GM12878 (cell line): ENCODE data around the gene RNF168. TPM values are rescaled to one million over a fixed set of nuclear protein-coding genes. Genes with fewer than 3 reads are reported as not detected.

ENCODE experiments used
- CBX3 ChIP-seq: fragments of 200-600 bp; sonication (generic); IDR thresholded peaks from 2 replicates; pipeline ENCODE4 v1.6.1; 2016; ENCODE audit warnings: low read depth, borderline replicate concordance
- CHD2 ChIP-seq: IDR thresholded peaks from 2 replicates; pipeline ENCODE4 v1.6.1; 2011; ENCODE audit warnings: low read depth, low read length, improper control_type of control experiment, borderline replicate concordance
- FOS ChIP-seq: IDR thresholded peaks from 3 replicates; pipeline ENCODE4 v1.6.1; 2011; ENCODE audit warnings: borderline replicate concordance; ENCODE audit not compliant: insufficient read length; ENCODE audit errors: extremely low read depth
- IKZF2 ChIP-seq, 2 experiments: fragments of 450-650 bp; IDR thresholded peaks; 2 replicates each; pipeline ENCODE4 v1.6.1; 2017; ENCODE audit warnings: mild to moderate bottlenecking in 2 of 2, moderate library complexity in 2 of 2
- MEF2A ChIP-seq: IDR thresholded peaks from 2 replicates; pipeline ENCODE4 v1.6.1; 2011; ENCODE audit warnings: low read depth, mild to moderate bottlenecking, low read length, moderate library complexity; ENCODE audit not compliant: insufficient read depth
- MEF2B ChIP-seq: fragments of 450-650 bp; IDR thresholded peaks from 2 replicates; pipeline ENCODE4 v1.6.1; 2018; ENCODE audit warnings: mild to moderate bottlenecking, moderate library complexity; ENCODE audit not compliant: partially characterized antibody, poor library complexity, severe bottlenecking
- SRF ChIP-seq, 2 experiments: IDR thresholded peaks; 2 replicates each; pipeline ENCODE4 v1.6.1; 2011; ENCODE audit warnings: low read depth in 2 of 2, low read length in 2 of 2, mild to moderate bottlenecking in 1 of 2, moderate library complexity in 1 of 2
- TBL1XR1 ChIP-seq: IDR thresholded peaks from 2 replicates; pipeline ENCODE4 v1.6.1; 2012; ENCODE audit warnings: low read depth, low read length, improper control_type of control experiment
- ZNF24 ChIP-seq: fragments of 450-650 bp; IDR thresholded peaks from 2 replicates; pipeline ENCODE4 v1.6.1; 2017; ENCODE audit warnings: antibody characterized with exemption, mild to moderate bottlenecking
- polyA plus RNA-seq, 11 experiments: library from polyadenylated mRNA; depleted of rRNA in 4 of 11; unstranded in 6 of 11; stranded (reverse) in 5 of 11; fragments of >200 nt; fragmentation: Nextera tagmentation in 4 of 11; fragmentation: Illumina TruSeq in 1 of 11; extraction: Ambion mirVana in 4 of 11; extraction: Trizol in 1 of 11; gene quantifications; 1 replicate in 1 of 11; 2 replicates in 10 of 11; pipeline versions ENCODE4 v1.2.1 to v1.2.3, GENCODE V29; 2011 to 2016; ENCODE audit warnings: inconsistent platforms in 2 of 11, missing spikeins in 2 of 11, low read depth in 1 of 11
- total RNA-seq, 4 experiments: library from RNA; depleted of rRNA in 3 of 4; stranded (reverse); fragments of >200 nt in 3 of 4; fragmentation: Illumina TruSeq in 1 of 4; extraction: Trizol in 1 of 4; gene quantifications; 2 replicates each; pipeline versions ENCODE4 v1.2.1 to v1.2.3, GENCODE V29; 2013 to 2021
- TF ChIP-seq, protein P1 (sequence below): IDR thresholded peaks from 2 replicates; pipeline ENCODE4 v1.6.1; 2012; ENCODE audit warnings: improper control_type of control experiment, low read depth, low read length; ENCODE audit not compliant: insufficient replicate concordance
- TF ChIP-seq, protein P2 (sequence below): fragments of 450-650 bp; IDR thresholded peaks from 2 replicates; pipeline ENCODE4 v1.6.1; 2016; ENCODE audit warnings: mild to moderate bottlenecking
- TF ChIP-seq, protein P3 (sequence below): fragments of 450-650 bp; IDR thresholded peaks from 2 replicates; pipeline ENCODE4 v1.6.1; 2017; ENCODE audit warnings: mild to moderate bottlenecking
- TF ChIP-seq, protein P4 (sequence below): IDR thresholded peaks from 2 replicates; pipeline ENCODE4 v1.6.1; 2012; ENCODE audit warnings: low read depth, low read length, improper control_type of control experiment
- TF ChIP-seq, protein P5 (sequence below): IDR thresholded peaks from 2 replicates; pipeline ENCODE4 v1.6.1; 2012; ENCODE audit warnings: low read depth, low read length, improper control_type of control experiment

Gene RNF168
- total and polyA plus RNA-seq, 10 of the 15 experiments (the other 5 are each of a cell fraction or from before 2014, with no cell fraction given) = 12.7 to 47.5 (median 24.8) TPM

DNA sequence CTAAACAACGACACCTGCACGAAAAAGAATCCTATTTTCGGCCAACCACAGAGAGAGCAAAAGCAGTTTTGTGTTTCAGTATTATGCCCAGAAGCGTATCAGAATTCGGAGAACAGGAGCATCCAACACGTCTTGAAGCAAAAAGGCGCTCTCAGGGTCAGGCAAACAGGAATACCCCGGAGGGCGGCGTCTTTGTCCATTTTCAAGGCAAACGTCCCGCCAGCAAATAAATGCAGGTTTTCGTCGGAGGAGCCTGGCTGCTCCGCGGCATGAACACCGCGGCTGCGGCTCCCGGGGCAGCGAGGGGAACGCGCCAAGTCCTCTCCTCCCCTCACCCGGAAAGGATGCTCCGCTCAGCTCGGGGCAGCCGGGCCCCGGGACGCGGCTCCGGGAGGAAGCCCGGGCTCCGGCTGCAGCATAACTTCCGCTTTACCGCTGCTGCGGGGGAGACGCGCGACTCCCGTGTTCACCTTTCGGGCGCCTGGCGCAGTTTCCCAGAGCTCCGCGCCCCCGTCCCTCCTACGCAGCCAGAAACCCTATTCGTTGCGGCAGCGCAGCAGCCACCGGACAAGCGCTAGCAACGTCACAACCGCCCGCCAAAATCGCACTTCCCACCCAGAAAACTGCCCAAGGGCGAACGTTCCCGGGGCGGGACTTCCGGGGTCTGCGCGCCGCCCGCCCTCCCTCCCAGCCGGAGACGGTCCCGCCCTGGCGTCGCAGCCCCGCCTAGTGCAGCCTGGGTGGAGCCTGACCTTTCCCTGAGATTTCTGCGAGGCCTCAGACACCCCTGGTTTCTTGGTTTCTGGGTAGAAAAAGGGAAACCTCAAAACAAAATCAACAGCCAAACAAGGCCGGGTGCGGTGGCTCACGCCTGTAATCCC lies at the start of gene RNF168 (continued):
- TF ChIP-seq, protein P1, sequence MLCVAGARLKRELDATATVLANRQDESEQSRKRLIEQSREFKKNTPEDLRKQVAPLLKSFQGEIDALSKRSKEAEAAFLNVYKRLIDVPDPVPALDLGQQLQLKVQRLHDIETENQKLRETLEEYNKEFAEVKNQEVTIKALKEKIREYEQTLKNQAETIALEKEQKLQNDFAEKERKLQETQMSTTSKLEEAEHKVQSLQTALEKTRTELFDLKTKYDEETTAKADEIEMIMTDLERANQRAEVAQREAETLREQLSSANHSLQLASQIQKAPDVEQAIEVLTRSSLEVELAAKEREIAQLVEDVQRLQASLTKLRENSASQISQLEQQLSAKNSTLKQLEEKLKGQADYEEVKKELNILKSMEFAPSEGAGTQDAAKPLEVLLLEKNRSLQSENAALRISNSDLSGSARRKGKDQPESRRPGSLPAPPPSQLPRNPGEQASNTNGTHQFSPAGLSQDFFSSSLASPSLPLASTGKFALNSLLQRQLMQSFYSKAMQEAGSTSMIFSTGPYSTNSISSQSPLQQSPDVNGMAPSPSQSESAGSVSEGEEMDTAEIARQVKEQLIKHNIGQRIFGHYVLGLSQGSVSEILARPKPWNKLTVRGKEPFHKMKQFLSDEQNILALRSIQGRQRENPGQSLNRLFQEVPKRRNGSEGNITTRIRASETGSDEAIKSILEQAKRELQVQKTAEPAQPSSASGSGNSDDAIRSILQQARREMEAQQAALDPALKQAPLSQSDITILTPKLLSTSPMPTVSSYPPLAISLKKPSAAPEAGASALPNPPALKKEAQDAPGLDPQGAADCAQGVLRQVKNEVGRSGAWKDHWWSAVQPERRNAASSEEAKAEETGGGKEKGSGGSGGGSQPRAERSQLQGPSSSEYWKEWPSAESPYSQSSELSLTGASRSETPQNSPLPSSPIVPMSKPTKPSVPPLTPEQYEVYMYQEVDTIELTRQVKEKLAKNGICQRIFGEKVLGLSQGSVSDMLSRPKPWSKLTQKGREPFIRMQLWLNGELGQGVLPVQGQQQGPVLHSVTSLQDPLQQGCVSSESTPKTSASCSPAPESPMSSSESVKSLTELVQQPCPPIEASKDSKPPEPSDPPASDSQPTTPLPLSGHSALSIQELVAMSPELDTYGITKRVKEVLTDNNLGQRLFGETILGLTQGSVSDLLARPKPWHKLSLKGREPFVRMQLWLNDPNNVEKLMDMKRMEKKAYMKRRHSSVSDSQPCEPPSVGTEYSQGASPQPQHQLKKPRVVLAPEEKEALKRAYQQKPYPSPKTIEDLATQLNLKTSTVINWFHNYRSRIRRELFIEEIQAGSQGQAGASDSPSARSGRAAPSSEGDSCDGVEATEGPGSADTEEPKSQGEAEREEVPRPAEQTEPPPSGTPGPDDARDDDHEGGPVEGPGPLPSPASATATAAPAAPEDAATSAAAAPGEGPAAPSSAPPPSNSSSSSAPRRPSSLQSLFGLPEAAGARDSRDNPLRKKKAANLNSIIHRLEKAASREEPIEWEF = no peak
- TF ChIP-seq IKZF2 (IDR thresholded peaks at IDR 0.05) (peak; percentile 69 to 72; a peak in 2 of 4 replicates), FOS (no peak), ZNF24 (no peak), MEF2B (no peak), TBL1XR1 (peak; percentile 69; the same call in 1 of the 2 replicates), SRF (IDR thresholded peaks at IDR 0.05; ENCODE audit: low read depth in 2 of 2, low read length in 2 of 2) (no peak), CHD2 (peak; percentile 68; the same call in 1 of the 2 replicates), CBX3 (no peak), MEF2A (peak; percentile 60; the same call in 1 of the 2 replicates)
- TF ChIP-seq, protein P2, sequence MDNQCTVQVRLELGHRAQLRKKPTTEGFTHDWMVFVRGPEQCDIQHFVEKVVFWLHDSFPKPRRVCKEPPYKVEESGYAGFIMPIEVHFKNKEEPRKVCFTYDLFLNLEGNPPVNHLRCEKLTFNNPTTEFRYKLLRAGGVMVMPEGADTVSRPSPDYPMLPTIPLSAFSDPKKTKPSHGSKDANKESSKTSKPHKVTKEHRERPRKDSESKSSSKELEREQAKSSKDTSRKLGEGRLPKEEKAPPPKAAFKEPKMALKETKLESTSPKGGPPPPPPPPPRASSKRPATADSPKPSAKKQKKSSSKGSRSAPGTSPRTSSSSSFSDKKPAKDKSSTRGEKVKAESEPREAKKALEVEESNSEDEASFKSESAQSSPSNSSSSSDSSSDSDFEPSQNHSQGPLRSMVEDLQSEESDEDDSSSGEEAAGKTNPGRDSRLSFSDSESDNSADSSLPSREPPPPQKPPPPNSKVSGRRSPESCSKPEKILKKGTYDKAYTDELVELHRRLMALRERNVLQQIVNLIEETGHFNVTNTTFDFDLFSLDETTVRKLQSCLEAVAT = peak; percentile 73; the same call in 1 of the 2 replicates
- TF ChIP-seq, protein P3, sequence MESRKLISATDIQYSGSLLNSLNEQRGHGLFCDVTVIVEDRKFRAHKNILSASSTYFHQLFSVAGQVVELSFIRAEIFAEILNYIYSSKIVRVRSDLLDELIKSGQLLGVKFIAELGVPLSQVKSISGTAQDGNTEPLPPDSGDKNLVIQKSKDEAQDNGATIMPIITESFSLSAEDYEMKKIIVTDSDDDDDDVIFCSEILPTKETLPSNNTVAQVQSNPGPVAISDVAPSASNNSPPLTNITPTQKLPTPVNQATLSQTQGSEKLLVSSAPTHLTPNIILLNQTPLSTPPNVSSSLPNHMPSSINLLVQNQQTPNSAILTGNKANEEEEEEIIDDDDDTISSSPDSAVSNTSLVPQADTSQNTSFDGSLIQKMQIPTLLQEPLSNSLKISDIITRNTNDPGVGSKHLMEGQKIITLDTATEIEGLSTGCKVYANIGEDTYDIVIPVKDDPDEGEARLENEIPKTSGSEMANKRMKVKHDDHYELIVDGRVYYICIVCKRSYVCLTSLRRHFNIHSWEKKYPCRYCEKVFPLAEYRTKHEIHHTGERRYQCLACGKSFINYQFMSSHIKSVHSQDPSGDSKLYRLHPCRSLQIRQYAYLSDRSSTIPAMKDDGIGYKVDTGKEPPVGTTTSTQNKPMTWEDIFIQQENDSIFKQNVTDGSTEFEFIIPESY = no peak
- TF ChIP-seq, protein P4, sequence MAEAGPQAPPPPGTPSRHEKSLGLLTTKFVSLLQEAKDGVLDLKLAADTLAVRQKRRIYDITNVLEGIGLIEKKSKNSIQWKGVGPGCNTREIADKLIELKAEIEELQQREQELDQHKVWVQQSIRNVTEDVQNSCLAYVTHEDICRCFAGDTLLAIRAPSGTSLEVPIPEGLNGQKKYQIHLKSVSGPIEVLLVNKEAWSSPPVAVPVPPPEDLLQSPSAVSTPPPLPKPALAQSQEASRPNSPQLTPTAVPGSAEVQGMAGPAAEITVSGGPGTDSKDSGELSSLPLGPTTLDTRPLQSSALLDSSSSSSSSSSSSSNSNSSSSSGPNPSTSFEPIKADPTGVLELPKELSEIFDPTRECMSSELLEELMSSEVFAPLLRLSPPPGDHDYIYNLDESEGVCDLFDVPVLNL = peak; percentile 63; the same call in 1 of the 2 replicates
- TF ChIP-seq, protein P5, sequence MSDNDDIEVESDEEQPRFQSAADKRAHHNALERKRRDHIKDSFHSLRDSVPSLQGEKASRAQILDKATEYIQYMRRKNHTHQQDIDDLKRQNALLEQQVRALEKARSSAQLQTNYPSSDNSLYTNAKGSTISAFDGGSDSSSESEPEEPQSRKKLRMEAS = peak; percentile 35; the same call in 1 of the 2 replicates
